ENCODE results near the gene ZC3H18. TPM values are rescaled to one million over a fixed set of nuclear protein-coding genes. Genes with fewer than 3 reads are reported as not detected.
"Not testable (repeated sequence)": the region's sequence is repeated elsewhere in the genome, so short reads cannot be mapped to it uniquely, and the experiment has no call there.

ZC3H18 gene
- total RNA-seq, 1 donor from 2014 or later = 49.2 TPM

GRCh38 chr16:88665148-88665547 is 94.9 kb downstream of the ZC3H18 start:
- no peak for ATAC-seq
- peaks cover 26% of the 10 kb centered on the region for H3K4me1 ChIP-seq
- no peak overlapping the region for H3K4me3 ChIP-seq
- no peaks in the 10 kb centered on the region for H3K27me3 ChIP-seq (ENCODE audit: low read depth)
- H3K27ac ChIP-seq = no peak overlapping the region
- no peak for TF ChIP-seq CTCF (IDR thresholded peaks at IDR 0.05)
- intact Hi-C loops (cut with DNase I) = no loop called here
- H3K36me3 ChIP-seq = no peaks in the 10 kb centered on the region
- no peak for DNase-seq
- no peaks in the 10 kb centered on the region for H3K9me3 ChIP-seq

GRCh38 chr16:88665570-88665969 is 95.4 kb downstream of the ZC3H18 start:
- Histone ChIP-seq H3K4me3 (no peak overlapping the region), H3K27me3 (ENCODE audit: low read depth) (no peaks in the 10 kb centered on the region), H3K4me1 (peaks cover 26% of the 10 kb centered on the region), H3K27ac (no peak overlapping the region), H3K36me3 (no peaks in the 10 kb centered on the region), H3K9me3 (no peaks in the 10 kb centered on the region)
- TF ChIP-seq CTCF (IDR thresholded peaks at IDR 0.05) = no peak
- intact Hi-C loops (cut with DNase I) = no loop called here
- ATAC-seq = no peak
- DNase-seq = no peak

GRCh38 chr16:88667461-88667860 is 97.3 kb downstream of the ZC3H18 start:
- Histone ChIP-seq H3K27me3 (ENCODE audit: low read depth) (no peaks in the 10 kb centered on the region), H3K36me3 (no peaks in the 10 kb centered on the region), H3K9me3 (no peaks in the 10 kb centered on the region), H3K4me3 (no peak overlapping the region), H3K27ac (no peak overlapping the region), H3K4me1 (peaks cover 10% of the 10 kb centered on the region)
- TF ChIP-seq CTCF (IDR thresholded peaks at IDR 0.05) = no peak
- ATAC-seq (no peak), DNase-seq (no peak)
- intact Hi-C loops (cut with DNase I) = no loop called here

- DNase-seq; H3K9me3 ChIP-seq; H3K27me3 ChIP-seq (ENCODE audit: low read depth); H3K27ac ChIP-seq; intact Hi-C loops (cut with DNase I); H3K36me3 ChIP-seq; H3K4me1 ChIP-seq; ATAC-seq; H3K4me3 ChIP-seq: not testable (repeated sequence)
Observed at GRCh38 chr16:88669493-88669892, 99.3 kb downstream of the ZC3H18 start.

GRCh38 chr16:88669980-88670379 is 99.8 kb downstream of the ZC3H18 start:
- intact Hi-C loops (cut with DNase I) = no loop called here
- no peak for TF ChIP-seq CTCF (IDR thresholded peaks at IDR 0.05)
- no peak for DNase-seq
- Histone ChIP-seq H3K27ac (no peak overlapping the region), H3K27me3 (ENCODE audit: low read depth) (no peaks in the 10 kb centered on the region), H3K4me3 (no peak overlapping the region), H3K4me1 (no peaks in the 10 kb centered on the region), H3K9me3 (no peaks in the 10 kb centered on the region), H3K36me3 (no peaks in the 10 kb centered on the region)
- no peak for ATAC-seq

- TF ChIP-seq CTCF (IDR thresholded peaks at IDR 0.05) = no peak
- no peaks in the 10 kb centered on the region for H3K27me3 ChIP-seq (ENCODE audit: low read depth)
- no peaks in the 10 kb centered on the region for H3K4me1 ChIP-seq
- no peak overlapping the region for H3K27ac ChIP-seq
- no peak overlapping the region for H3K4me3 ChIP-seq
- H3K36me3 ChIP-seq = peaks cover 4% of the 10 kb centered on the region
- H3K9me3 ChIP-seq = no peaks in the 10 kb centered on the region
- no peak for DNase-seq
- peak in 1 of 2 donors; percentile 33 for ATAC-seq
- intact Hi-C loops (cut with DNase I) = no loop called here
Observed at GRCh38 chr16:88671806-88672205, 101.6 kb downstream of the ZC3H18 start.

Measured in lower lobe of right lung (tissue), 2 donors.